IMR-90 (cell line): ENCODE results near the gene GRM5. TPM values are rescaled to one million over a fixed set of nuclear protein-coding genes. Genes with fewer than 3 reads are reported as not detected.

Experiments
- ATAC-seq: fragments of 200-7000 bp; cut with Tn5 transposase; 2 replicates; pipeline ENCODE4 v1.9.1; 2020; ENCODE audit warnings: low read depth, mild to moderate bottlenecking, moderate library complexity
- BruUV-seq: library from RNA; stranded (reverse); fragments of 400-500 nt; replicated peaks from 2 replicates; lab custom pipeline; 2021; lab: Mats Ljungman, UMichigan
- CTCF ChIA-PET: fragments of 300-600 bp; formaldehyde crosslinking; extraction: SDS; loops from one replicate; lab custom pipeline; 2021; ENCODE audit warnings: antibody characterized with exemption; lab: Yijun Ruan, JAX
- POLR2A ChIA-PET: fragments of 300-600 bp; sonication (Branson Sonifier 250); formaldehyde crosslinking; loops from one replicate; lab custom pipeline; 2022; ENCODE audit warnings: antibody characterized with exemption; ENCODE audit not compliant: unreplicated experiment; lab: Charles Lee
- DNase-seq: peaks from one replicate; pipeline ENCODE4 v3.0.0; 2013
- H2AFZ ChIP-seq: replicated peaks from 2 replicates; pipeline ENCODE3; 2013; ENCODE audit warnings: low read length, mild to moderate bottlenecking; ENCODE audit not compliant: poor library complexity
- H2AK5ac ChIP-seq: 2 replicates; pipeline ENCODE4 v1.6.1; 2013; ENCODE audit warnings: low read depth, low read length, inconsistent platforms
- H2AK9ac ChIP-seq: replicated peaks from 2 replicates; pipeline ENCODE3; 2013; ENCODE audit warnings: mild to moderate bottlenecking, low read depth, low read length, moderate library complexity; ENCODE audit not compliant: poor library complexity
- H2BK120ac ChIP-seq: 2 replicates; pipeline ENCODE4 v1.6.1; 2013; ENCODE audit warnings: low read depth, low read length, inconsistent platforms
- H2BK15ac ChIP-seq: 3 replicates; pipeline ENCODE4 v1.6.1; 2013; ENCODE audit warnings: low read depth, low read length, inconsistent platforms
- H2BK20ac ChIP-seq: 2 replicates; pipeline ENCODE4 v1.6.1; 2013; ENCODE audit warnings: low read depth, mild to moderate bottlenecking, inconsistent platforms, low read length, moderate library complexity
- H2BK5ac ChIP-seq: 2 replicates; pipeline ENCODE4 v1.6.1; 2013; ENCODE audit warnings: mild to moderate bottlenecking, low read depth, low read length, inconsistent platforms; ENCODE audit not compliant: poor library complexity, severe bottlenecking
- H3K14ac ChIP-seq: replicated peaks from 2 replicates; pipeline ENCODE4 v1.6.1; 2013; ENCODE audit warnings: low read depth, low read length, inconsistent platforms
- H3K18ac ChIP-seq: 2 replicates; pipeline ENCODE4 v1.6.1; 2013; ENCODE audit warnings: low read depth, low read length, control low read depth
- H3K23ac ChIP-seq: 2 replicates; pipeline ENCODE4 v1.6.1; 2013; ENCODE audit warnings: low read depth, low read length, inconsistent platforms
- H3K27ac ChIP-seq: 2 replicates; pipeline ENCODE4 v1.5.1; 2013; ENCODE audit warnings: mild to moderate bottlenecking, control low read depth, low read length; ENCODE audit not compliant: insufficient read depth
- H3K27me3 ChIP-seq: 2 replicates; pipeline ENCODE4 v1.6.1; 2013; ENCODE audit warnings: low read length; ENCODE audit not compliant: control insufficient read depth, insufficient read depth
- H3K36me3 ChIP-seq: 2 replicates; pipeline ENCODE4 v1.6.1; 2013; ENCODE audit warnings: low read length, mixed read lengths; ENCODE audit not compliant: control insufficient read depth, insufficient read depth
- H3K4ac ChIP-seq: 2 replicates; pipeline ENCODE4 v1.6.1; 2013; ENCODE audit warnings: low read depth, low read length, inconsistent platforms
- H3K4me1 ChIP-seq: 2 replicates; pipeline ENCODE4 v1.6.1; 2013; ENCODE audit warnings: low read length, mixed read lengths; ENCODE audit not compliant: control insufficient read depth, insufficient read depth
- H3K4me2 ChIP-seq: 2 replicates; pipeline ENCODE4 v1.6.1; 2013; ENCODE audit warnings: low read depth, mild to moderate bottlenecking, control low read depth, low read length, moderate library complexity
- H3K4me3 ChIP-seq: 2 replicates; pipeline ENCODE4 v1.5.1; 2013; ENCODE audit warnings: low read depth, mild to moderate bottlenecking, control low read depth, low read length, moderate library complexity; ENCODE audit not compliant: insufficient read depth
- H3K56ac ChIP-seq: 2 replicates; pipeline ENCODE4 v1.6.1; 2013; ENCODE audit warnings: low read length, inconsistent platforms; ENCODE audit not compliant: insufficient read depth; ENCODE audit errors: extremely low read depth
- H3K79me1 ChIP-seq, 2 experiments: 2 replicates each; pipeline ENCODE4 v1.6.1; 2013; ENCODE audit warnings: low read length in 2 of 2, inconsistent platforms in 1 of 2, low read depth in 1 of 2
- H3K9ac ChIP-seq: 2 replicates; pipeline ENCODE4 v1.6.1; 2013; ENCODE audit warnings: low read depth, low read length, control low read depth
- H3K9me1 ChIP-seq: 2 replicates; pipeline ENCODE4 v1.6.1; 2013; ENCODE audit warnings: low read length, inconsistent platforms; ENCODE audit not compliant: insufficient read depth
- H3K9me3 ChIP-seq: 2 replicates; pipeline ENCODE4 v1.6.1; 2013; ENCODE audit warnings: low read length; ENCODE audit not compliant: control insufficient read depth, insufficient read depth
- H4K20me1 ChIP-seq: 2 replicates; pipeline ENCODE4 v1.6.1; 2013; ENCODE audit warnings: low read length, inconsistent platforms; ENCODE audit not compliant: insufficient read depth
- H4K5ac ChIP-seq: 2 replicates; pipeline ENCODE4 v1.6.1; 2013; ENCODE audit warnings: mild to moderate bottlenecking, low read depth, low read length, control low read depth
- H4K8ac ChIP-seq, 2 experiments: 2 replicates each; pipeline ENCODE4 v1.6.1; 2013; ENCODE audit warnings: low read depth in 2 of 2, low read length in 2 of 2, control low read depth in 1 of 2, inconsistent platforms in 1 of 2
- H4K91ac ChIP-seq: 2 replicates; pipeline ENCODE4 v1.6.1; 2013; ENCODE audit warnings: low read depth, low read length, inconsistent platforms; ENCODE audit not compliant: insufficient read depth
- BHLHE40 ChIP-seq: fragments of 150-350 bp; IDR thresholded peaks from 2 replicates; pipeline ENCODE4 v1.6.1; 2016; ENCODE audit warnings: mild to moderate bottlenecking, low read depth, low read length
- CEBPB ChIP-seq: IDR thresholded peaks from 2 replicates; pipeline ENCODE4 v1.6.1; 2012; ENCODE audit warnings: low read depth, low read length, improper control_type of control experiment
- CHD1 ChIP-seq: IDR thresholded peaks from 2 replicates; pipeline ENCODE4 v1.6.1; 2012; ENCODE audit warnings: low read depth, low read length, improper control_type of control experiment
- CTCF ChIP-seq: conservative IDR thresholded peaks from 2 replicates; pipeline ENCODE4 v1.5.1; 2012; ENCODE audit warnings: mild to moderate bottlenecking, low read depth, low read length, improper control_type of control experiment
- FOS ChIP-seq: fragments of 150-350 bp; IDR thresholded peaks from 2 replicates; pipeline ENCODE4 v1.6.1; 2016; ENCODE audit warnings: low read depth, low read length
- MAFK ChIP-seq: IDR thresholded peaks from 2 replicates; pipeline ENCODE4 v1.6.1; 2012; ENCODE audit warnings: low read depth, low read length, improper control_type of control experiment
- MAZ ChIP-seq: IDR thresholded peaks from 2 replicates; pipeline ENCODE4 v1.6.1; 2012; ENCODE audit warnings: low read depth, mild to moderate bottlenecking, low read length, improper control_type of control experiment, moderate library complexity, borderline replicate concordance
- MXI1 ChIP-seq: IDR thresholded peaks from 2 replicates; pipeline ENCODE4 v1.6.1; 2012; ENCODE audit warnings: low read depth, mild to moderate bottlenecking, low read length, moderate library complexity, borderline replicate concordance
- NFE2L2 ChIP-seq: fragments of 150-350 bp; IDR thresholded peaks from 2 replicates; pipeline ENCODE4 v1.6.1; 2016; ENCODE audit warnings: low read depth, mild to moderate bottlenecking, low read length
- POLR2A ChIP-seq: IDR thresholded peaks from 2 replicates; pipeline ENCODE4 v1.6.1; 2012; ENCODE audit warnings: mild to moderate bottlenecking, low read depth, low read length
- RAD21 ChIP-seq: IDR thresholded peaks from 2 replicates; pipeline ENCODE4 v1.6.1; 2012; ENCODE audit warnings: low read length, improper control_type of control experiment
- RCOR1 ChIP-seq: IDR thresholded peaks from 2 replicates; pipeline ENCODE4 v1.6.1; 2012; ENCODE audit warnings: mild to moderate bottlenecking, low read length, improper control_type of control experiment; ENCODE audit not compliant: insufficient replicate concordance
- RFX5 ChIP-seq: IDR thresholded peaks from 2 replicates; pipeline ENCODE4 v1.8.0; 2012; ENCODE audit warnings: low read depth, mild to moderate bottlenecking, low read length, moderate library complexity
- SMC3 ChIP-seq: fragments of 150-350 bp; IDR thresholded peaks from 2 replicates; pipeline ENCODE4 v1.6.1; 2016; ENCODE audit warnings: low read depth, mild to moderate bottlenecking, antibody characterized with exemption, low read length, moderate library complexity
- USF2 ChIP-seq: fragments of 150-350 bp; IDR thresholded peaks from 2 replicates; pipeline ENCODE4 v1.6.1; 2017; ENCODE audit warnings: mild to moderate bottlenecking, antibody characterized with exemption, low read length, low read depth
- WGBS, 2 experiments: methylation state at CpG; one replicate each; pipeline versions ENCODE4 v1.1.5 to v1.1.7; 2013; ENCODE audit warnings: missing lambda C conversion rate in 2 of 2; ENCODE audit not compliant: insufficient read length in 1 of 2; ENCODE audit errors: extremely low coverage in 2 of 2; 5-methylcytosine and 5-hydroxymethylcytosine counted together
- dilution Hi-C: fragments of 300-500 bp; cut with HindIII; formaldehyde crosslinking; loops from one replicate; pipeline ENCODE4 v1.14.3; 2018; ENCODE audit warnings: low sequenced_read_pairs; ENCODE audit not compliant: unreplicated experiment
- in situ Hi-C: fragments of 300-500 bp; cut with MboI; formaldehyde crosslinking; loops from 3 replicates; pipeline ENCODE4 v1.14.3; 2019; ENCODE audit warnings: low sequenced_read_pairs, inconsistent platforms, mixed read lengths
- intact Hi-C: fragments of 100-400 bp; cut with micrococcal nuclease; formaldehyde crosslinking; loops from 2 replicates; pipeline ENCODE4 v1.10.0; 2022
- polyA plus RNA-seq, 3 experiments: library from polyadenylated mRNA; depleted of rRNA; stranded (reverse); fragments of >200 nt; gene quantifications; 2 replicates each; pipeline ENCODE4 v1.2.3, GENCODE V29; 2012; ENCODE audit warnings: low replicate concordance in 1 of 3
- total RNA-seq: library from RNA; depleted of rRNA; stranded (reverse); fragments of >200 nt; gene quantifications from 2 replicates; pipeline ENCODE4 v1.2.3, GENCODE V29; 2012
- TF ChIP-seq, protein P1 (sequence below): fragments of 150-350 bp; IDR thresholded peaks from 2 replicates; pipeline ENCODE4 v1.6.1; 2016; ENCODE audit warnings: low read depth, mild to moderate bottlenecking, low read length, moderate library complexity, borderline replicate concordance

The GRM5 gene
- total and polyA plus RNA-seq, 2 of the 4 experiments (the other 2 are of a cell fraction) = under 0.01 TPM

- H3K9me3 ChIP-seq = no peaks in the 10 kb centered on the region
- H4K91ac ChIP-seq = no peak overlapping the region
- H2BK120ac ChIP-seq = no peak overlapping the region
- no peak overlapping the region for H3K9ac ChIP-seq
- H2BK5ac ChIP-seq = no peak overlapping the region
- in situ Hi-C loops = no loop called here
- H3K4me3 ChIP-seq = no peak overlapping the region
- no peak overlapping the region for H2BK15ac ChIP-seq
- POLR2A ChIA-PET = no interaction called here
- H3K56ac ChIP-seq = no peak overlapping the region
- H4K20me1 ChIP-seq = no peaks in the 10 kb centered on the region
- no peak overlapping the region for H3K4me2 ChIP-seq
- H2AFZ ChIP-seq = no peak overlapping the region
- no peak overlapping the region for H3K23ac ChIP-seq
- no peak overlapping the region for H2BK20ac ChIP-seq
- WGBS, 2 experiments = no CpG with 5 or more reads among the region's 4 CpGs
- H2AK5ac ChIP-seq = no peak overlapping the region
- H3K4me1 ChIP-seq = no peaks in the 10 kb centered on the region
- H3K18ac ChIP-seq = no peak overlapping the region
- TF ChIP-seq SMC3 (no peak), BHLHE40 (no peak), MXI1 (no peak), POLR2A (no peak), MAFK (no peak), CTCF (no peak), NFE2L2 (no peak), RCOR1 (no peak), RAD21 (no peak), MAZ (no peak), CEBPB (no peak), RFX5 (no peak), USF2 (no peak), CHD1 (no peak), FOS (no peak)
- TF ChIP-seq, protein P1, sequence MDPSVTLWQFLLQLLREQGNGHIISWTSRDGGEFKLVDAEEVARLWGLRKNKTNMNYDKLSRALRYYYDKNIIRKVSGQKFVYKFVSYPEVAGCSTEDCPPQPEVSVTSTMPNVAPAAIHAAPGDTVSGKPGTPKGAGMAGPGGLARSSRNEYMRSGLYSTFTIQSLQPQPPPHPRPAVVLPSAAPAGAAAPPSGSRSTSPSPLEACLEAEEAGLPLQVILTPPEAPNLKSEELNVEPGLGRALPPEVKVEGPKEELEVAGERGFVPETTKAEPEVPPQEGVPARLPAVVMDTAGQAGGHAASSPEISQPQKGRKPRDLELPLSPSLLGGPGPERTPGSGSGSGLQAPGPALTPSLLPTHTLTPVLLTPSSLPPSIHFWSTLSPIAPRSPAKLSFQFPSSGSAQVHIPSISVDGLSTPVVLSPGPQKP = no peak
- H4K8ac ChIP-seq = no peak overlapping the region
- BruUV-seq = no TSS peak
- no peak overlapping the region for H4K5ac ChIP-seq
- dilution Hi-C loops = no loop called here
- H3K9me1 ChIP-seq = no peaks in the 10 kb centered on the region
- no peaks in the 10 kb centered on the region for H3K36me3 ChIP-seq
- ATAC-seq = no peak
- no peak overlapping the region for H3K27ac ChIP-seq
- H3K79me1 ChIP-seq = no peaks in the 10 kb centered on the region
- H3K14ac ChIP-seq = no peak overlapping the region
- H2AK9ac ChIP-seq = no peak overlapping the region
- H3K4ac ChIP-seq = no peak overlapping the region
- no peak for DNase-seq
- intact Hi-C loops = no loop called here
- CTCF ChIA-PET = no interaction called here
- no peaks in the 10 kb centered on the region for H3K27me3 ChIP-seq
These were observed 13.6 kb downstream of the GRM5 start for GRCh38 chr11:89052220-89052619.
